Measurements from ENCODE around the gene PRXL2A.

Gene PRXL2A

DNA sequence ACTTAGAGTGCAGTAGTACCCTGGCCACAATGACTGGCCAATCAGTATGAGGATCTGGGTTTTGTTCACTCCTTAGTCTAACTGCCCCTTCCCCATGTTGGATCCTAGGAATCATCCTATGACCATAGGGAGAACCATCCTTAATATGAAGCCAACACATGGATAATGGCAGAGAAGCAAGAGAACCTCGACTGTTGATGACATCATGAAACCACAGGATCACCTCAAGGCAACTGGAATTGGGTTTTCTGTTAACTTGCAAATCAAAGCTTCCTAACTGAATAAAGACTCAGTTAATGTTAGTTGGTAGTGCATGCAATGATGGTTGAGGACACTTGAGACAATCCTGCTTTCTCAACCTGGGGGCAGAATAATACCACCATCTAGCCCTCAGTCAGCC is 3.3 kb upstream of the PRXL2A start:
- TF ChIP-seq, protein P1, sequence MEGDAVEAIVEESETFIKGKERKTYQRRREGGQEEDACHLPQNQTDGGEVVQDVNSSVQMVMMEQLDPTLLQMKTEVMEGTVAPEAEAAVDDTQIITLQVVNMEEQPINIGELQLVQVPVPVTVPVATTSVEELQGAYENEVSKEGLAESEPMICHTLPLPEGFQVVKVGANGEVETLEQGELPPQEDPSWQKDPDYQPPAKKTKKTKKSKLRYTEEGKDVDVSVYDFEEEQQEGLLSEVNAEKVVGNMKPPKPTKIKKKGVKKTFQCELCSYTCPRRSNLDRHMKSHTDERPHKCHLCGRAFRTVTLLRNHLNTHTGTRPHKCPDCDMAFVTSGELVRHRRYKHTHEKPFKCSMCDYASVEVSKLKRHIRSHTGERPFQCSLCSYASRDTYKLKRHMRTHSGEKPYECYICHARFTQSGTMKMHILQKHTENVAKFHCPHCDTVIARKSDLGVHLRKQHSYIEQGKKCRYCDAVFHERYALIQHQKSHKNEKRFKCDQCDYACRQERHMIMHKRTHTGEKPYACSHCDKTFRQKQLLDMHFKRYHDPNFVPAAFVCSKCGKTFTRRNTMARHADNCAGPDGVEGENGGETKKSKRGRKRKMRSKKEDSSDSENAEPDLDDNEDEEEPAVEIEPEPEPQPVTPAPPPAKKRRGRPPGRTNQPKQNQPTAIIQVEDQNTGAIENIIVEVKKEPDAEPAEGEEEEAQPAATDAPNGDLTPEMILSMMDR (IDR thresholded peaks at IDR 0.05; ENCODE audit: extremely low read depth, missing control alignments) = no peak
- DNase-seq (ENCODE audit: low spot score) = no peak

DNA sequence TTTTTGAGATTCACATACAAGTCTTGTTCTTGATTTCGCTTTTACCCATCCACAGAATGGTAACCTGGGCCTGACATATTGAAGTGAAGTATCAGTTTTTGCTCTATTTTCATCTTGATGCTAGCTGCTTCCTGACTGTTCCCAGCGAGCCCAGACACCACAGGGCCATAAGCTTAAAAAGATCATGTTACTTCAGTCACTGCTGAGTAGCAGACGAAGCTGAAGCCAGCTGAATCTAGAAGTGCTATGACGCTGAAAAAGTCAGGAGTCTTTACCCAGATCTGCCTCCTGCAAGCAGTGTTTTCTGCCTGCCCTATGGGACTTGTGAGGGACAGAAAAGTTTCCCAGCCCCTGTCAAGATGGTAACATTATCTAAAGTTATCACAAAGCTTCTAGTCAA is 2.7 kb upstream of the PRXL2A start:
- DNase-seq (ENCODE audit: low spot score) = no peak

DNA sequence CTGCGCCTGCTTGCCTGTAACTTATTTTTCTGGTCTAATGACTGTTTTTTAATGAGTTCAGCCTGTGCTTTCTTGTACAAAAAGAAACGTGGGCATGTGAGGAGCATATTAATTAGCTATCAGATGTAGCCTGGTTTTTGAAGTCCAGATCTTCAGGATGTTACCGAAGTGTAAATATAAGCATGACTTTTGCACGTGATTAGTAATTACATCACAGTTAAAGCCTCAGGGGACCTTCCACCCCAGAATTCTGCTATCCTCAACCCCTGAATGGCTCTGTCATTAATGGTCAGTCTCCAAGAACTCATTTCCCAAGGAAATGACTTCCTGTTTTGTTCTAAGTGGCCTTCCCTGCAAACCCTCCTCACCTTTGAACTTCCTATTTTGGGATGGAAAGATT is 2.1 kb upstream of the PRXL2A start:
- no peak for DNase-seq (ENCODE audit: low spot score)
- TF ChIP-seq, protein P1 (IDR thresholded peaks at IDR 0.05; ENCODE audit: extremely low read depth, missing control alignments) = no peak

More for the DNA sequence above, 2.7 kb upstream of the PRXL2A start:
- TF ChIP-seq, protein P1 (IDR thresholded peaks at IDR 0.05; ENCODE audit: extremely low read depth, missing control alignments) = no peak

DNA sequence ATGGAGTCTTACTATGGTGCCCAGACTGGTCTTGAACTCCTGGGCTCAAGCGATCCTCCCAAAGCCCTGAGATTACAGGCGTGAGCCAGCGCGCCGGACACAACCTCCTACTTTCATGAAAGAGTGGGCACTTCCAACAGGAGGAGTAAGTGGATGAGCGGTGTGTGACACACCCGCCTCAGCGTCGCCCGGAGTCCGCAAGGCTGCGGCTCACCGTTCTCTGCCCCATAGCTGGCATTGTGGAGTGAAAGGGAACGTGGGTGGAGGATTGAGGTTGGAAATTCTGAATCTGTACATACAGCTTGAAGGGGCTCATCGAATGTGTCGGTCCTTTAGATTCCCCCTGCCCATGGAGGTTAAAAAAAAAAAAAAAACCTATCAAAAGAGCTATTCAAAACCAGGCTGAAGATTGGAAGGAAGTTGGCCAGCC is 524 bp upstream of the PRXL2A start:
- no peak for DNase-seq (ENCODE audit: low spot score)
- TF ChIP-seq, protein P1 (IDR thresholded peaks at IDR 0.05; ENCODE audit: extremely low read depth, missing control alignments) = no peak

DNA sequence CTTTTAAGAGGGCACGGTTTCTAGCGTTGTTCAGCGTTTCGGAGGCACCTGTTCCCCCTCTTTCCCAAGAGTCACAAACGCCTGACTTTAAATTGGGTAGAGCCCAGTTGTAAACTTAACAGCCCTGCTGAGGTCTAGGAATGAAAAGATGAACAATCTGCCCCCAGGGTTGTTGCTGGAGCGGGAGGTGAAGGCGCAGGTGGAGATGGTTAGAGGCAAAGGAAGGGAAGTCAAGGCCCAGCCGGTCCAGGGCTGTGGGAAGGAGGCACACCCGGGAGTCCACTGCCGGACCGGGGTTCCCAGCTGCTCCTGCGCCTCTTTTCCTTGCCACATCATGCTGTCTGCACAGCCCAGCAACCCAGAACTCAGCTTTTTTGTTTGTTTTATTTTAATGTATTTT is 770 bp downstream of the PRXL2A start:
- no peak for DNase-seq (ENCODE audit: low spot score)
- TF ChIP-seq, protein P1 (IDR thresholded peaks at IDR 0.05; ENCODE audit: extremely low read depth, missing control alignments) = no peak

DNA sequence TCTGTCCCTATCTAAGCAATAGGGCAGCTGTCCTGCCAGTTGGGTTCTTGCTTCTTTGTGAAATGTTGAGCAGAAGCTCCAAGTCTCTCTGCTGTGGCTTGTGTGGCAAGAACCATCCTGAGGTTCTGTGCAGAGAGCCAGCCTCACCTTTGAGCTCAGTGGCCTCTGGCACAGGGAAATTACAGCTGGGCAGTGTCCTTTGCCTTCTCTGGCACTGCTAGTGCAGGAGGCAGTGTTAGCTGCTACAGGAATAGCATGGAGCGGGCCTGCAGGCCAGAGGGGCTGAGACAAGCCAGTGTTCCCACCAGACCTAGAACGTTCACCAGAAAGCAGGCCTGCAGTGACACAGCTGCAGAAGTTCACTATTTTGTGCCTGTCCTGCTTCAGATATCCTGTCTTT is 1.8 kb downstream of the PRXL2A start:
- TF ChIP-seq, protein P1 (IDR thresholded peaks at IDR 0.05; ENCODE audit: extremely low read depth, missing control alignments) = no peak

DNA sequence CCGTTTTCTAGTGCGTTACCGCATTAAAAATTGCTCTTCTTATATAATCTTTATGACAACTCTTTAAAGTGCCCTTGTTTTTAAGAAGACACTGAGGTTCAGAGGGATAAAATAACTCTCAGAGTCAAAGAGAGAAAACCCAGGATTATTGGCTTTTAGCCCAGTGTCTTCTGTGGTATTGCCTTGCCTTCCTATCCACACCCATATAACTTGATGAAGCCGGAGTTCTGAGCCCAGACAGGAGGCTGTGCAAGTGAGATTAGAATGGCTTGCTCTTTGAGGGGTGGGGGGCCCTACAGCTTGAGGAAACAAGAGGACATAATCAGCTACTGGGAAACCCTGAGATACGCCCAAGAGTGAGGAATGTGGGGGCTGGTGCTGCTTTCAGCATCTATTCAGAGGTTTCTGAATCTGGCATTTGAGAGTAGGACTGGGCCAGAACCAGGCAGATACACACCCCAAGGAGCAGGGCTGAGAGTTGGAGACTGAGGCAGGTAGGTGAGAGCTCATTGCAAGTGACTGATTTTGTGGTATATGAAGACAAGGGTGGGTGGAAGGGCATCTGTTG is 2.3 kb downstream of the PRXL2A start:
- TF ChIP-seq, protein P1 (IDR thresholded peaks at IDR 0.05; ENCODE audit: extremely low read depth, missing control alignments) = no peak
- DNase-seq (ENCODE audit: low spot score) = no peak

More for the DNA sequence above, 1.8 kb downstream of the PRXL2A start:
- no peak for DNase-seq (ENCODE audit: low spot score)
